Thoracic aorta (tissue), 2 donors: ENCODE measurements around the gene ARID1B. TPM values are rescaled to one million over a fixed set of nuclear protein-coding genes. Genes with fewer than 3 reads are reported as not detected.

ENCODE experiments used
- ATAC-seq: fragments of 150-250 bp; one replicate; pipeline ENCODE4 v1.8.0; 2017; ENCODE audit warnings: low read depth; ENCODE audit not compliant: insufficient number of reproducible peaks, low FRiP score
- DNase-seq: peaks from one replicate; pipeline ENCODE4 v3.0.0-alpha.2; 2020; ENCODE audit warnings: low spot score
- H3K27ac ChIP-seq, 2 donors: fragments of 200-600 bp; sonication (generic); 1 replicate in 1 of 2; 2 replicates in 1 of 2; pipeline ENCODE4 v1.5.1; 2016; ENCODE audit warnings: mild to moderate bottlenecking in 2 of 2, moderate library complexity in 2 of 2
- H3K27me3 ChIP-seq: fragments of 200-600 bp; sonication (generic); replicated peaks from 2 replicates; pipeline ENCODE4 v1.6.0; 2016; ENCODE audit warnings: mild to moderate bottlenecking; ENCODE audit not compliant: insufficient read depth
- H3K36me3 ChIP-seq: fragments of 200-600 bp; sonication (generic); one replicate; pipeline ENCODE4 v1.5.1; 2016
- H3K4me1 ChIP-seq, 2 donors: fragments of 200-600 bp; sonication (generic); 1 replicate in 1 of 2; 2 replicates in 1 of 2; pipeline versions ENCODE4 v1.5.1 to v1.6.0; 2016; ENCODE audit warnings: low read depth in 2 of 2, mild to moderate bottlenecking in 1 of 2; ENCODE audit not compliant: control insufficient read depth in 1 of 2
- H3K4me3 ChIP-seq: fragments of 200-600 bp; sonication (generic); 2 replicates; pipeline ENCODE4 v1.5.1; 2016; ENCODE audit warnings: mild to moderate bottlenecking
- H3K9me3 ChIP-seq: fragments of 200-600 bp; sonication (generic); 2 replicates; pipeline ENCODE4 v1.5.1; 2016
- total RNA-seq, 2 donors: library from RNA; depleted of rRNA; stranded (reverse); fragments of >200 nt; gene quantifications; one replicate each; pipeline versions ENCODE4 v1.1.0 to v1.2.3, GENCODE V29; 2016
- TF ChIP-seq, protein P1 (sequence below): fragments of 200-600 bp; sonication (generic); IDR thresholded peaks from one replicate; pipeline ENCODE4 v1.5.1; 2019; ENCODE audit warnings: antibody characterized with exemption

ARID1B gene
- total RNA-seq, 2 donors from 2014 or later, result 120 to 158 TPM

DNA sequence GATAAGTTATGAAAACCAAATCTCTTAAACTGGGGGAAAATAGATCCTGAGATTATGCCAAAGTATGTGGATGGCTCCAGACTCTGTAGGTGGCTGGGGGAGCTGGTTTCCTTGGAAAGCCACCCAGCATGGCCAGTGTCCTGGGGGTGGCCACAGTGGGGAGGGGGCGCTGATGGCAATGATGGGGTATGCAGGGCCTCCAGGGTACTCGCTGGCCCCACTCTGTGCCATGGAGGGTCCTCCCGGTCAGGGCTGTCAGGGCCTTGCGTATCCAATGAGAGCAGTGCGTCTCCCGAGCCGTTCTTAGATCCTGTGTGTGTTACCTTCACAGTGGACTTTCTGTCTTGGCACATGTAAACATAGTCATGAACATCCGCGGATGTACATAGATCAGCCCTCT lies 393.4 kb downstream of the ARID1B start:
- H3K9me3 ChIP-seq, result no peaks in the 10 kb centered on the region
- no peak for ATAC-seq

DNA sequence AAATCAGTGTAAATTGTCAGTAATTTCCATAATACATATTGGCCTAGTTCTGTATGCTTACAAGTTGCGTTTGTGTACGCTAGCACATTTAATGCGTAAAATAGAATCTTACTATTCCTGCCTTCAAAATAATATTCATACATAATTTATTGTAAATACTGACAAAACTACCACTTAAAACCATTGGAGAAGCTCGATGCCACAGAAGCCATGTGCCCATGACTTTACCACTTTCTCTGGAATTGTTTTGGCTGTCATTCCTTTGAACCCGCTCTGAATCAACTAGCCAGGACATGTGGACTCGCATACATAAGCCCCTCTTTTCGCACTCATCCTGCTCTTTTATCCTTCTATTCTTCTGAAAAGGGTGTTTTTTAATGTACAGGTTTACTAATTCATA lies 394.6 kb downstream of the ARID1B start:
- H3K9me3 ChIP-seq, result no peaks in the 10 kb centered on the region
- H3K36me3 ChIP-seq, result peaks cover 4% of the 10 kb centered on the region
- H3K27ac ChIP-seq, result no peak overlapping the region
- DNase-seq (no peak), ATAC-seq (no peak)
- TF ChIP-seq, protein P1, sequence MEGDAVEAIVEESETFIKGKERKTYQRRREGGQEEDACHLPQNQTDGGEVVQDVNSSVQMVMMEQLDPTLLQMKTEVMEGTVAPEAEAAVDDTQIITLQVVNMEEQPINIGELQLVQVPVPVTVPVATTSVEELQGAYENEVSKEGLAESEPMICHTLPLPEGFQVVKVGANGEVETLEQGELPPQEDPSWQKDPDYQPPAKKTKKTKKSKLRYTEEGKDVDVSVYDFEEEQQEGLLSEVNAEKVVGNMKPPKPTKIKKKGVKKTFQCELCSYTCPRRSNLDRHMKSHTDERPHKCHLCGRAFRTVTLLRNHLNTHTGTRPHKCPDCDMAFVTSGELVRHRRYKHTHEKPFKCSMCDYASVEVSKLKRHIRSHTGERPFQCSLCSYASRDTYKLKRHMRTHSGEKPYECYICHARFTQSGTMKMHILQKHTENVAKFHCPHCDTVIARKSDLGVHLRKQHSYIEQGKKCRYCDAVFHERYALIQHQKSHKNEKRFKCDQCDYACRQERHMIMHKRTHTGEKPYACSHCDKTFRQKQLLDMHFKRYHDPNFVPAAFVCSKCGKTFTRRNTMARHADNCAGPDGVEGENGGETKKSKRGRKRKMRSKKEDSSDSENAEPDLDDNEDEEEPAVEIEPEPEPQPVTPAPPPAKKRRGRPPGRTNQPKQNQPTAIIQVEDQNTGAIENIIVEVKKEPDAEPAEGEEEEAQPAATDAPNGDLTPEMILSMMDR, result no peak
- no peak overlapping the region for H3K4me3 ChIP-seq
- no peaks in the 10 kb centered on the region for H3K27me3 ChIP-seq
- H3K4me1 ChIP-seq, result peaks cover 9 to 26% of the 10 kb centered on the region in 2 donors

More for the DNA sequence above, 393.4 kb downstream of the ARID1B start:
- Histone ChIP-seq H3K27ac (no peak overlapping the region), H3K27me3 (no peaks in the 10 kb centered on the region), H3K4me3 (no peak overlapping the region), H3K4me1 (peaks cover 9 to 30% of the 10 kb centered on the region in 2 donors), H3K36me3 (peaks cover 4% of the 10 kb centered on the region)
- no peak for DNase-seq
- TF ChIP-seq, protein P1, result no peak

- Histone ChIP-seq H3K4me1 (peaks cover 9 to 21% of the 10 kb centered on the region in 2 donors), H3K4me3 (no peak overlapping the region), H3K27me3 (no peaks in the 10 kb centered on the region), H3K9me3 (no peaks in the 10 kb centered on the region), H3K36me3 (no peaks in the 10 kb centered on the region), H3K27ac (no peak overlapping the region)
- TF ChIP-seq, protein P1, result no peak
- no peak for DNase-seq
- no peak for ATAC-seq
Measured at GRCh38 chr6:157172231-157172701, 395.1 kb downstream of the ARID1B start.

GRCh38 chr6:157172830-157173536 lies 395.8 kb downstream of the ARID1B start:
- Histone ChIP-seq H3K27ac (no peak overlapping the region), H3K9me3 (no peaks in the 10 kb centered on the region), H3K4me1 (peaks cover 9 to 19% of the 10 kb centered on the region in 2 donors), H3K27me3 (no peaks in the 10 kb centered on the region), H3K4me3 (no peak overlapping the region), H3K36me3 (no peaks in the 10 kb centered on the region)
- DNase-seq, result no peak
- TF ChIP-seq, protein P1, result no peak
- no peak for ATAC-seq

GRCh38 chr6:157173776-157174175 lies 396.6 kb downstream of the ARID1B start:
- DNase-seq, result no peak
- Histone ChIP-seq H3K4me3 (no peak overlapping the region), H3K27me3 (no peaks in the 10 kb centered on the region), H3K4me1 (peaks cover 9 to 18% of the 10 kb centered on the region in 2 donors), H3K9me3 (no peaks in the 10 kb centered on the region), H3K36me3 (no peaks in the 10 kb centered on the region), H3K27ac (no peak overlapping the region)
- no peak for ATAC-seq
- TF ChIP-seq, protein P1, result no peak
